Measurements from ENCODE around the gene ARHGAP40. TPM values are rescaled to one million over a fixed set of nuclear protein-coding genes. Genes with fewer than 3 reads are reported as not detected.

The ARHGAP40 gene
- total and polyA plus RNA-seq, 9 of the 15 experiments (the other 6 are each of a cell fraction or from before 2014, with no cell fraction given): not detected

DNA sequence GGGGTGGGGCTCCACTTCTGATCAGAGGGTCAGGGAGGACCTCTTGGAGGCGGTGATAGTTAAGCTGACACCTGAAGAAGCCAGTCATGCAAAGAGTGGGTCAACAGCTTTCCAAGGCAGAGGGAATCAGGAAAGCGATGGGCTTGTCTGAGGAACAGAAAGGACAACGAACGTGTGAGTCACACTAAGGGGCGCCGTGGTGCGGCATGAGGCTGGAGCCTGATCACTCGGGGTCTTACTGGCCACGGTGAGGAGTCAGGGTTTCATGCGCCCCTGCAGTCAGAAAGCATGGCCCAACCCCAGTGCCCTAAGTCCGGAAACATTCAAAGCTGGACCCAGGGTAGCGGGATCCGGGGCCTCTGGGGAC lies 72.1 kb downstream of the ARHGAP40 start:
- H2AFZ ChIP-seq (ENCODE audit: low read depth, low read length): peak overlapping the region; percentile 87
- peak overlapping the region; percentile 78 for H3K27ac ChIP-seq (ENCODE audit: extremely low read depth, low read depth, low read length)
- H3K36me3 ChIP-seq (ENCODE audit: control insufficient read depth, insufficient read depth, low read length): no peaks in the 10 kb centered on the region
- peak overlapping the region; percentile 64 for H3K4me3 ChIP-seq
- peak; percentile 74 for ATAC-seq
- in situ Hi-C loops (cut with MboI): no loop called here
- H3K9ac ChIP-seq (ENCODE audit: insufficient read depth in 1 of 2, low read depth in 2 of 2, low read length in 2 of 2): peak overlapping the region; percentile 81 to 97
- WGBS (ENCODE audit: insufficient coverage, low coverage, missing lambda C conversion rate): under 1% methylated on average over 13 of the region's 13 CpGs
- ChIA-PET POLR2A (interaction anchor here (0.7 to 1.2 kb wide), 4 partner anchors 19 to 238 kb away, joined by 3 to 5 read pairs (median 4); partner anchors contain the start of genes PPP1R16B and SNHG17), CTCF (ENCODE audit: low intra/inter-chr PET ratio) (no interaction called here)
- no peaks in the 10 kb centered on the region for H3K79me2 ChIP-seq (ENCODE audit: control insufficient read depth, insufficient read depth, low read length)
- H3K9me1 ChIP-seq (ENCODE audit: control insufficient read depth, insufficient read depth, low read length): no peaks in the 10 kb centered on the region
- H3K27me3 ChIP-seq (ENCODE audit: control insufficient read depth in 2 of 2, insufficient read depth in 2 of 2, low read length in 2 of 2): no peaks in the 10 kb centered on the region
- H3K4me2 ChIP-seq (ENCODE audit: insufficient read depth, low read length): peak overlapping the region; percentile 81
- H4K20me1 ChIP-seq (replicated peaks; ENCODE audit: control insufficient read depth, insufficient read depth, low read length): no peaks in the 10 kb centered on the region
- intact Hi-C loops (cut with micrococcal nuclease): no loop called here
- no peaks in the 10 kb centered on the region for H3K9me3 ChIP-seq (replicated peaks; ENCODE audit: control insufficient read depth, insufficient read depth, low read depth, low read length)
- peaks cover 4 to 18% of the 10 kb centered on the region in 2 experiments; a peak in 4 of 5 replicates for H3K4me1 ChIP-seq (replicated peaks in 1 of 2; ENCODE audit: control insufficient read depth in 2 of 2, insufficient read depth in 2 of 2, low read length in 2 of 2)
- peak; percentile 49 to 71 (median 60) for DNase-seq (ENCODE audit: extremely low read depth in 1 of 4, low spot score in 3 of 4)
- TSS peak; percentile 95 for BruUV-seq (replicated peaks)
- peak; percentile 55 for FAIRE-seq
- no peak for TF ChIP-seq CBX5 (IDR thresholded peaks at IDR 0.05; ENCODE audit: borderline replicate concordance, low read depth)
- TF ChIP-seq KHSRP (IDR thresholded peaks at IDR 0.05): no peak
- TF ChIP-seq, protein P1, sequence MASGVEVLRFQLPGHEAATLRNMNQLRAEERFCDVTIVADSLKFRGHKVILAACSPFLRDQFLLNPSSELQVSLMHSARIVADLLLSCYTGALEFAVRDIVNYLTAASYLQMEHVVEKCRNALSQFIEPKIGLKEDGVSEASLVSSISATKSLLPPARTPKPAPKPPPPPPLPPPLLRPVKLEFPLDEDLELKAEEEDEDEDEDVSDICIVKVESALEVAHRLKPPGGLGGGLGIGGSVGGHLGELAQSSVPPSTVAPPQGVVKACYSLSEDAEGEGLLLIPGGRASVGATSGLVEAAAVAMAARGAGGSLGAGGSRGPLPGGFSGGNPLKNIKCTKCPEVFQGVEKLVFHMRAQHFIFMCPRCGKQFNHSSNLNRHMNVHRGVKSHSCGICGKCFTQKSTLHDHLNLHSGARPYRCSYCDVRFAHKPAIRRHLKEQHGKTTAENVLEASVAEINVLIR (CRISPR knock-in tag; IDR thresholded peaks at IDR 0.05): no peak
- no peak for TF ChIP-seq MAFG (tag; conservative IDR thresholded peaks at IDR 0.05)
- TF ChIP-seq, protein P2, sequence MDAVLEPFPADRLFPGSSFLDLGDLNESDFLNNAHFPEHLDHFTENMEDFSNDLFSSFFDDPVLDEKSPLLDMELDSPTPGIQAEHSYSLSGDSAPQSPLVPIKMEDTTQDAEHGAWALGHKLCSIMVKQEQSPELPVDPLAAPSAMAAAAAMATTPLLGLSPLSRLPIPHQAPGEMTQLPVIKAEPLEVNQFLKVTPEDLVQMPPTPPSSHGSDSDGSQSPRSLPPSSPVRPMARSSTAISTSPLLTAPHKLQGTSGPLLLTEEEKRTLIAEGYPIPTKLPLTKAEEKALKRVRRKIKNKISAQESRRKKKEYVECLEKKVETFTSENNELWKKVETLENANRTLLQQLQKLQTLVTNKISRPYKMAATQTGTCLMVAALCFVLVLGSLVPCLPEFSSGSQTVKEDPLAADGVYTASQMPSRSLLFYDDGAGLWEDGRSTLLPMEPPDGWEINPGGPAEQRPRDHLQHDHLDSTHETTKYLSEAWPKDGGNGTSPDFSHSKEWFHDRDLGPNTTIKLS (IDR thresholded peaks at IDR 0.05; ENCODE audit: borderline replicate concordance, low read depth): no peak
- no peak for TF ChIP-seq NCOA6 (IDR thresholded peaks at IDR 0.05)
- TF ChIP-seq CBX8 (IDR thresholded peaks at IDR 0.05; ENCODE audit: borderline replicate concordance, extremely low read depth, low read depth, low read length, poor library complexity, severe bottlenecking): no peak
- no peak for TF ChIP-seq TARDBP (IDR thresholded peaks at IDR 0.05)
- no peak for TF ChIP-seq THRAP3 (IDR thresholded peaks at IDR 0.05; ENCODE audit: borderline replicate concordance)
- no peak for TF ChIP-seq ZBTB17 (CRISPR knock-in tag; IDR thresholded peaks at IDR 0.05)
- no peak for TF ChIP-seq SNRNP70 (optimal IDR thresholded peaks at IDR 0.05; ENCODE audit: low read depth, low read length)
- TF ChIP-seq, protein P3, sequence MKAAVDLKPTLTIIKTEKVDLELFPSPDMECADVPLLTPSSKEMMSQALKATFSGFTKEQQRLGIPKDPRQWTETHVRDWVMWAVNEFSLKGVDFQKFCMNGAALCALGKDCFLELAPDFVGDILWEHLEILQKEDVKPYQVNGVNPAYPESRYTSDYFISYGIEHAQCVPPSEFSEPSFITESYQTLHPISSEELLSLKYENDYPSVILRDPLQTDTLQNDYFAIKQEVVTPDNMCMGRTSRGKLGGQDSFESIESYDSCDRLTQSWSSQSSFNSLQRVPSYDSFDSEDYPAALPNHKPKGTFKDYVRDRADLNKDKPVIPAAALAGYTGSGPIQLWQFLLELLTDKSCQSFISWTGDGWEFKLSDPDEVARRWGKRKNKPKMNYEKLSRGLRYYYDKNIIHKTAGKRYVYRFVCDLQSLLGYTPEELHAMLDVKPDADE (conservative IDR thresholded peaks at IDR 0.05; ENCODE audit: control insufficient read depth, low read depth, low read length): no peak
- no peak for TF ChIP-seq MECOM (CRISPR knock-in tag; IDR thresholded peaks at IDR 0.05)
- TF ChIP-seq E2F3 (CRISPR knock-in tag; IDR thresholded peaks at IDR 0.05): no peak
- no peak for TF ChIP-seq POLR3A (IDR thresholded peaks at IDR 0.05; ENCODE audit: borderline replicate concordance, extremely low read depth, insufficient read depth, insufficient read length)
- TF ChIP-seq CBX2 (IDR thresholded peaks at IDR 0.05; ENCODE audit: insufficient read depth, low read length, poor library complexity, severe bottlenecking): no peak
- no peak for TF ChIP-seq TRIM24 (IDR thresholded peaks at IDR 0.05)
- TF ChIP-seq SMAD4 (CRISPR knock-in tag; conservative IDR thresholded peaks at IDR 0.05): 0 out of 2 replicates have a peak, but pooled peaks have one; percentile 22
- no peak for TF ChIP-seq SMAD2 (IDR thresholded peaks at IDR 0.05; ENCODE audit: low read depth, low read length)
- TF ChIP-seq ZNF212 (CRISPR knock-in tag; IDR thresholded peaks at IDR 0.05): no peak
- no peak for TF ChIP-seq PHB (CRISPR knock-in tag; IDR thresholded peaks at IDR 0.05)
- TF ChIP-seq ARID2 (IDR thresholded peaks at IDR 0.05): no peak
- TF ChIP-seq MIER1 (IDR thresholded peaks at IDR 0.05; ENCODE audit: low read depth): 0 out of 2 replicates have a peak, but pooled peaks have one; percentile 31

All from K562 (cell line).